Measurements from ENCODE around the gene MMP17.

Gene MMP17

DNA sequence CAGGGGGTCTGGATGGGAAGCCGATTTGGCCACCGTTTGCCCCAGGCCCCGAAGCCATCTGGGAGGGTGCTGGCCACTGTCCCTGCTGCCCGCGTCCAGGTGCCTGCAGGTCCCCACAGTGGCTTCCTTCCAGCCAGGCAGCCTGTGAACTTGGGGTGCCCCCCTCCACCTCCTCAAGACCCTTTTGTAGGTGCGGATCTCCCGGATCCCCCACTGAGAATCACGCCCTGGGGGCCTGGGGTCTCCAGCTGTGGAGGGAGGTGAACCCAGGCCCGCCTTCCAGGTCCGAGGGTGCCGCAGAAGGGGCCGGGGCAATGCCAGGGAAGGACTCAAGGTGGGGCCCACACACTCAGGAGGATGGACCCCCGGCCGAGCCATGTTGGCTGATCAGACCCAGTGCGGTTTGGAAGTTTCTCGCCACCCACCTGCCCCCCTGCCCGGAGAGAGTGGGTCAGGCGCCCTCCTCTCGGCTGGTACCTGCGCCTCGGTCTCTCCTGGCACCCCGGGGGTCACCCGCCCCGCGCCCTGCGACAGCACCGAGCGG is 1.7 kb downstream of the MMP17 start:
- Histone ChIP-seq H3K36me3 (ENCODE audit: control insufficient read depth, insufficient read depth, low read length) (no peaks in the 10 kb centered on the region), H3K27ac (ENCODE audit: insufficient read depth, low read length, poor library complexity, severe bottlenecking) (no peak overlapping the region), H3K9me3 (ENCODE audit: control insufficient read depth, low read length) (no peaks in the 10 kb centered on the region), H3K27me3 (replicated peaks; ENCODE audit: control insufficient read depth, insufficient read depth, low read length, poor library complexity, severe bottlenecking) (peaks cover 37% of the 10 kb centered on the region), H3K4me1 (ENCODE audit: control insufficient read depth, insufficient read depth, low read length, poor library complexity, severe bottlenecking) (peaks cover 26% of the 10 kb centered on the region), H3K4me3 (ENCODE audit: insufficient read depth, low read depth, low read length, poor library complexity, severe bottlenecking) (peak overlapping the region; percentile 50)
- no peak for DNase-seq

DNA sequence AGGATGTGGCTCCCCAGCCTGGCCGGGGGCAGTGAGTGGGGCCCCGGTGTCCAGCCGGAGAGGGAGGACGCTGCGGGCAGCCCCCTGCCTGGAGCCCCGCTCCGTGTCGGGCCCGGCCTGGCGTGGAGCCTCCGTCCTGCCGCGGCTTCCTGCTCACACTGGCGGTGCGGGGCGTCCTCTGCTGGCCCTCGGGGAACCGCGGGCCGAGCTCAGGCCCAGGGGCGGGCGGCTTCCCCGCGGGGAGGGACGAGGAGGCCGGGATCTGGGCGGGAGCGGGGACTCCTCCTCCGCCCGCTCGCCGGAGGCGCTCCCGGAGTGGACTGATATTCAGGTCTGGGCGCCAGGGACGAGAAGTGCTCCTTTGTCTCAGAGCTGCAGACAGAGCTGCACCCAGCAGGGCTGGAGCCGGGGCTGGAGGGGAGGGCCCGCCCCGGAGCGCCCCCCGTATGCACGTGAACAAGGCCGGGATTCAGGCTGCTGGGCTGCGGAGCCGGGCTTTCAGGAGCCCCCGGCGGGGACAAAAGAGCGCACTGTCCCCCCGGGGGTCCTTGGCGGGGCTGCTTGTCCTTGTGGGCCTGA is 2.2 kb downstream of the MMP17 start:
- H3K4me3 ChIP-seq (ENCODE audit: insufficient read depth, low read depth, low read length, poor library complexity, severe bottlenecking), result peak overlapping the region; percentile 50
- DNase-seq, result peak in 1 of 3 donors; percentile 11
- no peaks in the 10 kb centered on the region for H3K36me3 ChIP-seq (ENCODE audit: control insufficient read depth, insufficient read depth, low read length)
- H3K9me3 ChIP-seq (ENCODE audit: control insufficient read depth, low read length), result no peaks in the 10 kb centered on the region
- no peak overlapping the region for H3K27ac ChIP-seq (ENCODE audit: insufficient read depth, low read length, poor library complexity, severe bottlenecking)
- H3K4me1 ChIP-seq (ENCODE audit: control insufficient read depth, insufficient read depth, low read length, poor library complexity, severe bottlenecking), result peaks cover 26% of the 10 kb centered on the region
- H3K27me3 ChIP-seq (replicated peaks; ENCODE audit: control insufficient read depth, insufficient read depth, low read length, poor library complexity, severe bottlenecking), result peaks cover 37% of the 10 kb centered on the region

DNA sequence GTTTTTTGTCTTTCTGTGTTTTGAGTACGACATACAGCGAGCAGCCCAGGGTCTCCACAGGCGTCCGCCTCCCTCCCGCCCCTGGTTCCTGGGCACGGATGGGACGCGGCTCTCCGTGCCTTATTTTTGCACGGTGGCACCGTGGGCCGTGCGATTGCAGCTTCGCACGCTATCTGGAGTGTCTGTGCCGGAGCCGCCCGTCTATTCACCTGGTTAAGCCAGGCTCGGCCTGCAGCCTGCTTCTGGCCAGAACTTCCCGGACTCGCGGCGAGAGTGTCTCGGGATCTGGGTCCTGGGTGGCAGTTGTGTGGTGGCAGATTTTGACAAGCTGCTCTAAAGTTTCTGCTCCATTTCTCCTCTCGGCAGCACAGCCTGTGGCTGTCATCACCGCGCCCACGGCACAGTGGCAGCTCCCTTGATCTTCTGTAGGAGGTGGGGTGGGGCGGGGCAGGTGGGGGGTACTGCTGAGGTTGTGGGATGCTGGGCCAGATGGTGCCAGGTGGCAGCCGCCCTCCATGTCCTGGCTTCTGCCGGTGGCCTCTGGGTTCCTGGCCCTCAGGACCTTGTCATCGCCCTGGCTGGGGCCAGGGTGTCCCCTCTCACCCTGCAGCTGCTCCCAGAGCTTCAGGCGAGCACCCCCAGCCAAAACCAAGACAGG is 2.9 kb downstream of the MMP17 start:
- Histone ChIP-seq H3K27ac (ENCODE audit: insufficient read depth, low read length, poor library complexity, severe bottlenecking) (no peak overlapping the region), H3K4me3 (ENCODE audit: insufficient read depth, low read depth, low read length, poor library complexity, severe bottlenecking) (peak overlapping the region; percentile 50), H3K36me3 (ENCODE audit: control insufficient read depth, insufficient read depth, low read length) (no peaks in the 10 kb centered on the region), H3K9me3 (ENCODE audit: control insufficient read depth, low read length) (no peaks in the 10 kb centered on the region), H3K4me1 (ENCODE audit: control insufficient read depth, insufficient read depth, low read length, poor library complexity, severe bottlenecking) (peaks cover 26% of the 10 kb centered on the region), H3K27me3 (replicated peaks; ENCODE audit: control insufficient read depth, insufficient read depth, low read length, poor library complexity, severe bottlenecking) (peaks cover 35% of the 10 kb centered on the region)
- no peak for DNase-seq

DNA sequence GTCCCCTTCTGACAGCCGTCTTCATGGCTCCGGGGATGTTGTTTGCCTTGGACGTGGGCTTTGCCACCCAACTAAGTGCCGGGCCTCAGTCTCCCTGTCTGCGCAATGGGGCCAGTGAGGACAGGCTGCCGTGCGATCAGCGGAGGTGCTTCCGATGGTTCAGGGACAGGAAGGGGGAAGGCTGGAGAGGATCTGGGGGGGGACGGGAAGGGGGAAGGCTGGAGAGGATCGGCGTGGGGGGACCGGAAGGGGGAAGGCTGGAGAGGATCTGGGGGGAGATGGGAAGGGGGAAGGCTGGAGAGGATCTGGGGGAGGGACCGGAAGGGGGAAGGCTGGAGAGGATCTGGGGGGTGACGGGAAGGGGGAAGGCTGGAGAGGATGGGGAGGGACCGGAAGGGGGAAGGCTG is 3.4 kb downstream of the MMP17 start:
- H3K27ac ChIP-seq (ENCODE audit: insufficient read depth, low read length, poor library complexity, severe bottlenecking), result no peak overlapping the region
- H3K4me1 ChIP-seq (ENCODE audit: control insufficient read depth, insufficient read depth, low read length, poor library complexity, severe bottlenecking), result peaks cover 26% of the 10 kb centered on the region
- peaks cover 29% of the 10 kb centered on the region for H3K27me3 ChIP-seq (replicated peaks; ENCODE audit: control insufficient read depth, insufficient read depth, low read length, poor library complexity, severe bottlenecking)

DNA sequence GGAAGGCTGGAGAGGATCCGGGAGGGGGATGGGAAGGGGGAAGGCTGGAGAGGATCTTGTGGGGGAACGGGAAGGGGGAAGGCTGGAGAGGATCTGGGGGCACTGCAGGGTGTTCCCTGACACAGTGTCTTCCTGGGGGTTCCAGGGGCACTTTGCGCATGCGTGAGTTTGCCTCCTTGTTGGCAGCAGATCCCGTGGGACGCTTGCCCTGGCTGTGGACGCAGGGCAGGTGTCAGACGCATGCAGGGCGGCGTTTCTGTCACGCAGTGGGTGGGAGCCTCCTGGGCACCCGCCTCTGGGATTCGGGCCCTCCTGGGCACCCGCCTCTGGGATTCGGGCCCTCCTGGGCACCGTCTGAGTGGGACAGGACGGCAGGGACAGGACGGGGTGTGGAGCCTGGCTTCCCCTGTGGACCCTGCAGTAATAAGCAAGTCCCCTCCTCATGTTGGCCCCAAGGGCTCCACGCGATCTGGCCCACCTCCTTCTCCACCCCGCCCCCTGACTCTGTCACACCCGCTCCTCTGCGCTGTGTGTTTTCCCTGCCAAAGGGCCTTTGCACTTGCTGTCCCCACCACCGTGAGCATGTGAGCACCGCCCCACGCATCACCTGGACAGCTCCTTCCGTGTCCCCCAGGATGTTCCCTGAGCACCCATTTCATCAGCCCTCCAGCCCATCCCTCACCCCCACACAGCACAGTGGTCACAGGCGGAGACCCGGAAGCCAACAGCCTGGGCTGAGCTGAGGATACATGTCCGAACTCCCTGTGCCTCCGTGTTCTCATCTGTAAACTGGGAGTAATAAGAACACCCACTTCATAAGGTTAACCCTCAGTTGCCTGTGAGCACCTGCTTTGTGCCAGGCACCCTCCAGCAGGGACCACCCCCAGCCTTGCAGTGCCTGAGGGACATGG is 4.4 kb downstream of the MMP17 start:
- peaks cover 26% of the 10 kb centered on the region for H3K4me1 ChIP-seq (ENCODE audit: control insufficient read depth, insufficient read depth, low read length, poor library complexity, severe bottlenecking)
- H3K27ac ChIP-seq (ENCODE audit: insufficient read depth, low read length, poor library complexity, severe bottlenecking), result no peak overlapping the region
- DNase-seq, result no peak
- H3K4me3 ChIP-seq (ENCODE audit: insufficient read depth, low read depth, low read length, poor library complexity, severe bottlenecking), result no peak overlapping the region
- H3K27me3 ChIP-seq (replicated peaks; ENCODE audit: control insufficient read depth, insufficient read depth, low read length, poor library complexity, severe bottlenecking), result peaks cover 24% of the 10 kb centered on the region
- H3K9me3 ChIP-seq (ENCODE audit: control insufficient read depth, low read length), result no peaks in the 10 kb centered on the region
- no peaks in the 10 kb centered on the region for H3K36me3 ChIP-seq (ENCODE audit: control insufficient read depth, insufficient read depth, low read length)

More for the DNA sequence above, 3.4 kb downstream of the MMP17 start:
- H3K4me3 ChIP-seq (ENCODE audit: insufficient read depth, low read depth, low read length, poor library complexity, severe bottlenecking), result no peak overlapping the region
- H3K9me3 ChIP-seq (ENCODE audit: control insufficient read depth, low read length), result no peaks in the 10 kb centered on the region
- DNase-seq, result no peak
- no peaks in the 10 kb centered on the region for H3K36me3 ChIP-seq (ENCODE audit: control insufficient read depth, insufficient read depth, low read length)

DNA sequence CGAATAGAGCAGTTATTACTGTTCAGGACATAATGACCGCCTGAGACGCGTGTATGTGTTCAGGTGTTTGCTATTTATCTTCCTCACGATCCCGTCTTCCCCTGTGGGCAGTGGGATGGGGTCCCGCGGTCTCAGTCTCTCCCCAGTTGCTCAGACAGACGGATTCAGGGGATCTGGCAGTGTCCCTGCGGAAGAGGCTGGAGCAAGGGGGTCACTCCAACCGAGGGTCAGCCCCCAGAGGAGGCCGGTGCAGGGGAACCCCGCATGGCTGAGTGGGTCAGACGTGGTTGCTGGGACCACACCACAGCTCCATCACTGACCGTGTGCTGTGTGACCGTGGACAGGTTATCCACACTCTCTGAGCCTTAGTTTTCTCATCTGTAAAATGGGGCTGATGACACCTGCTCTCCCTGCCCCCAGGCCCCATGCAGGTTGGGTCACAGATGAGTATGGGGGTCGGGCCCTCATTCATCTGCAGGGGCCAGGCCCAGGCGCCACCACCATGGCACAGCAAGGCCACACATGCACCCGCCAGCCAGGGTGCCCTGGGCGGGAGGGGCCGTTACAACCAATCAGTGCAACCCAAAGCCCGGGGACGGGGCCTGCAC is 5.2 kb downstream of the MMP17 start:
- H3K4me1 ChIP-seq (ENCODE audit: control insufficient read depth, insufficient read depth, low read length, poor library complexity, severe bottlenecking), result peaks cover 26% of the 10 kb centered on the region
- H3K36me3 ChIP-seq (ENCODE audit: control insufficient read depth, insufficient read depth, low read length), result no peaks in the 10 kb centered on the region
- DNase-seq, result no peak
- H3K27ac ChIP-seq (ENCODE audit: insufficient read depth, low read length, poor library complexity, severe bottlenecking), result no peak overlapping the region
- no peak overlapping the region for H3K4me3 ChIP-seq (ENCODE audit: insufficient read depth, low read depth, low read length, poor library complexity, severe bottlenecking)
- H3K27me3 ChIP-seq (replicated peaks; ENCODE audit: control insufficient read depth, insufficient read depth, low read length, poor library complexity, severe bottlenecking), result peaks cover 20% of the 10 kb centered on the region
- H3K9me3 ChIP-seq (ENCODE audit: control insufficient read depth, low read length), result no peaks in the 10 kb centered on the region

DNA sequence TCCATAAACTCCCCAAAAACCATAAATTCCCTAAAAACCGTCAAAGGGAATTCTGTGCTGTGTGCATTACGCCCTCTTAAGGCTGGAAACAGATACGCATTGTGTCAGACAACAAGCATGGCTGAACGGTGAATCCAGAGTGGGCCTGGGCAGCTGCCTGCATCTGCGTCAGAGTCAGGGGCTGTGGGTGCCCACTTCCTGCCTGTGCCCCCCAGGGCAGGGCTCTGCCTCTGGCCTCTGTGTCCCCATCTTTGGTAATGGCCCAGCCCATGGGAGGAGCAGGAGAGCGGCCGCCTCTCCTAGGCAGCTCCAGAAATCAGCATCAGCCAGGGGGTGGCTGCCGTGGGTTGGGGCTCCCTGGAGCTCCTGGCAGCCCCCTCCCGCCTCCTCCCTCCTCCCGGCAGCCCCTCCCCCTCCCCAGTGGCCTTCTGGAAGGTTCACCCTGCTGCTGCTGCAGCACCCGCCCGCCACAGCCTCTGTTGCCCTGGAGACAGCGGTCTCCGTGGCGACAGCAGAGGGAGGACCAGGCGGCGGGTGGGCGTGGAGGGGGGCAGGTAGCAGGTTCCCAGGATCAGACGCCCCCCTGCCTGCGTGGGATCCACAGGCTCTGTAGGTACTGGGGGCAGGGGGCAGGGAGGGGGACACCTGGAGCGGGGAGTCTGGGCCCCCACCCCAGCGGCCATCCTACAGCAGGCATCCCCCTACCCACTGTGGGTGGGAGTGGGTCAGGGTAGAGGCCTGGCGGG is 5.9 kb downstream of the MMP17 start:
- Histone ChIP-seq H3K27me3 (replicated peaks; ENCODE audit: control insufficient read depth, insufficient read depth, low read length, poor library complexity, severe bottlenecking) (peaks cover 18% of the 10 kb centered on the region), H3K4me3 (ENCODE audit: insufficient read depth, low read depth, low read length, poor library complexity, severe bottlenecking) (no peak overlapping the region)

DNA sequence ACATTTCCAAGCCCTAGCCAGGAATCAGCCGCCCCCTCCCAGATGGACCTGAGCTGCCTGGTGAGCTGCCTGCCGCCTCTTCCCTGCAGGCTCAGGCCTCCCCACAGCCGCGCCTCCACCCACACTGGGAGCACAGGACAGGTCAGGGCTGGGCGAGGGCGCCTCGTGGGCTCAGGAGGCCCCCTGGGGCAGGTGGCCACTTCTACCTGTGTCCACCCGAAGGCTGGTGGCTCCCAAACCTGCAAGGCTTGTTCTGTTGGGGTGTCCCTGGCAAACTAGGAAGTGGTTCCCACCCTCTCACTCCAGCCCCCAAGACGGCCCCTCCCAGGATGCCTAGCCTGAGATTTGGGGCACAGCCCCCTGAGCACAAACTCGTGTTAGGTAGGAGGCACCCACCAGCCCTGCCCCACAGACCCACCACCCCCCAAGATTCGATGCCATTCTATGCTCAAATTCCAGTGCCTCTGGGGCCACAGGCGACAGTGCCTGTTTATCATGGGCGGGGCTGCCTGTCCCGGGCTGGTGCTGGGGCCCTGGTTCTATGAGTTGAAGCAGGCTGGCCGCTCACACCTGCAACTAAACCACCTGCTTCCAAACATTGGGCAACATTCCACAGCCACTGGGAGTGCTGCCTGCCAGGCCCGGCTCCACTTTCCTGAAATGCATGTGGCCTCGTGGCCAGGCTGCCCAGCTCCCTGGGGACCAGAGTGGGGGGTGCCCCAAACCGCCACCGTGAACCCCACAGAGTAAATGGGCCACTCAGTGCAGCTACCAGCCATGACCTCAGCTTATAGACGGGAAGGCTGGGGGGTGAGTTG is 6.8 kb downstream of the MMP17 start:
- Histone ChIP-seq H3K9me3 (ENCODE audit: control insufficient read depth, low read length) (no peaks in the 10 kb centered on the region), H3K4me1 (ENCODE audit: control insufficient read depth, insufficient read depth, low read length, poor library complexity, severe bottlenecking) (peaks cover 11% of the 10 kb centered on the region), H3K27ac (ENCODE audit: insufficient read depth, low read length, poor library complexity, severe bottlenecking) (no peak overlapping the region), H3K36me3 (ENCODE audit: control insufficient read depth, insufficient read depth, low read length) (no peaks in the 10 kb centered on the region), H3K27me3 (replicated peaks; ENCODE audit: control insufficient read depth, insufficient read depth, low read length, poor library complexity, severe bottlenecking) (peaks cover 9% of the 10 kb centered on the region), H3K4me3 (ENCODE audit: insufficient read depth, low read depth, low read length, poor library complexity, severe bottlenecking) (no peak overlapping the region)
- no peak for DNase-seq

More for the DNA sequence above, 5.9 kb downstream of the MMP17 start:
- Histone ChIP-seq H3K36me3 (ENCODE audit: control insufficient read depth, insufficient read depth, low read length) (no peaks in the 10 kb centered on the region), H3K4me1 (ENCODE audit: control insufficient read depth, insufficient read depth, low read length, poor library complexity, severe bottlenecking) (peaks cover 21% of the 10 kb centered on the region), H3K9me3 (ENCODE audit: control insufficient read depth, low read length) (no peaks in the 10 kb centered on the region), H3K27ac (ENCODE audit: insufficient read depth, low read length, poor library complexity, severe bottlenecking) (no peak overlapping the region)
- no peak for DNase-seq
